ENCODE results near the gene ZNF609. TPM values are rescaled to one million over a fixed set of nuclear protein-coding genes. Genes with fewer than 3 reads are reported as not detected.

The ZNF609 gene
- total RNA-seq, 4 donors from 2014 or later: 18.6 to 40.1 (median 23.7) TPM

DNA sequence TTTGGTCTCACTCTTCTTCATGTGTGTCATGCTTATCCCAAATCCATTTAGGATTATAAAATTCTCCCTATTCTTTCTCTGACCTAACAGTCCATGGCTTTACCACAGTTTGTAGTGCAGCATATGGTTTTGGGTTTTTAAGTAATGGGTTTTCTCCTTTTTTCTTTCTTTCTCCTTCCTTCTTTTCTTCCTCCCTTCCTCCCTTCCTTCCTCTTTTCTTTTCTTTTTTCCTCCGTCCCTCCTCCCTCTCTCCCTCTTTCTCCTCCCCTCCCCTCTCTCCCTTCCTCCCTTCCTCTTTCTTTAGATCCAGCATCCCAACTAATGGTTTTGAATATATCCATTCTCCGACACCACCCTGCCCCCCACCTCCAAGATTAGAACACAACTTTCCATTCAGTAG is 196.1 kb downstream of the ZNF609 start:
- H3K9me3 ChIP-seq: no peaks in the 10 kb centered on the region
- TF ChIP-seq POLR2AphosphoS5 (IDR thresholded peaks at IDR 0.05) (no peak), CTCF (IDR thresholded peaks at IDR 0.05) (no peak), POLR2A (IDR thresholded peaks at IDR 0.05) (no peak), EP300 (IDR thresholded peaks at IDR 0.05) (no peak)
- H3K36me3 ChIP-seq: peaks cover 5% of the 10 kb centered on the region
- H3K27me3 ChIP-seq: no peaks in the 10 kb centered on the region
- H3K27ac ChIP-seq: no peak overlapping the region
- no peaks in the 10 kb centered on the region for H3K4me1 ChIP-seq
- no peak overlapping the region for H3K4me3 ChIP-seq
- DNase-seq (ENCODE audit: low spot score in 2 of 2): no peak
- 89% methylated on average over 2 of the region's 2 CpGs for WGBS

GRCh38 chr15:64665179-64665578 is 204.8 kb downstream of the ZNF609 start:
- no peak for DNase-seq (ENCODE audit: low spot score in 2 of 2)
- H3K4me3 ChIP-seq: no peak overlapping the region
- H3K4me1 ChIP-seq: no peaks in the 10 kb centered on the region
- H3K27ac ChIP-seq: no peak overlapping the region
- no peaks in the 10 kb centered on the region for H3K9me3 ChIP-seq
- TF ChIP-seq EP300 (IDR thresholded peaks at IDR 0.05) (no peak), POLR2AphosphoS5 (IDR thresholded peaks at IDR 0.05) (no peak), CTCF (IDR thresholded peaks at IDR 0.05) (no peak), POLR2A (IDR thresholded peaks at IDR 0.05) (no peak)
- 100% methylated on average over 1 of the region's 1 CpG for WGBS
- H3K27me3 ChIP-seq: no peaks in the 10 kb centered on the region
- H3K36me3 ChIP-seq: no peaks in the 10 kb centered on the region

DNA sequence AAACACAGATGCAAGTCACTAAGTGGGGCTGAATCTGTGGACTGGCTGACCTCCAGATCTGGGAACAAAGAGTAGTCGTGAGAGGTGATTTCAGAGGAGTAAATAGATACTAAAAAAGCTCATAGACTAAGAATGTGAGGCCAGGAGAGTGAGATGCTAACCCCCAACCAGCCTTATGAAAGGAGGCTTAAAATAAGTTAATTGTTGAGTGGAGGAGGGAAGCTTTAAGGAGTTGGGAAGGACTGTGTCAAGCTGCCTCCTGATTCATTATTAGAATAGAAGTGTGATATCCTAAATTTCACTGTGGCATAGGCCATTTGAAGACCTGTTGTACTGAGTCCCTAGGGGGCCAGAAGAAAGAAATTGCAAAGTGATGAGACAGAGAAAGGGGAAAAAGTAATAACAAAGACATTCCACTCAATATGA is 207.4 kb downstream of the ZNF609 start:
- no peak for DNase-seq (ENCODE audit: low spot score in 2 of 2)
- Histone ChIP-seq H3K9me3 (no peaks in the 10 kb centered on the region), H3K4me1 (no peaks in the 10 kb centered on the region), H3K27ac (no peak overlapping the region), H3K36me3 (no peaks in the 10 kb centered on the region), H3K4me3 (no peak overlapping the region), H3K27me3 (no peaks in the 10 kb centered on the region)
- whole genome bisulfite sequencing: 50% methylated on average over 1 of the region's 1 CpG
- TF ChIP-seq CTCF (IDR thresholded peaks at IDR 0.05) (no peak), POLR2AphosphoS5 (IDR thresholded peaks at IDR 0.05) (no peak), POLR2A (IDR thresholded peaks at IDR 0.05) (no peak), EP300 (IDR thresholded peaks at IDR 0.05) (no peak)

DNA sequence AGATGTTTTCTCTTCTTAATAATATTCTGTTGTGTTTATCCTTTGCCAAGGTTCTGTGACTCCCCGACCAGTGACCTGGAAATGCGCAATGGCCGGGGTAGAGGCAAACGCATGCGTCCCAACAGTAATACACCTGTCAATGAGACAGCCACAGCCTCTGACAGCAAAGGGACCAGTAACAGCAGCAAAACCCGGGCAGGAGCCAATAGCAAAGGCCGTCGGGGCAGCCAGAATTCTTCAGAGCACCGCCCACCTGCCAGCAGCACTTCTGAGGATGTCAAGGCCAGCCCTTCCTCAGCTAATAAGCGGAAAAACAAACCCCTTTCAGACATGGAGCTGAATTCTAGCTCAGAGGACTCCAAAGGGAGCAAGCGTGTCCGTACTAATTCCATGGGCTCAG is 213.5 kb downstream of the ZNF609 start:
- H3K27ac ChIP-seq: no peak overlapping the region
- WGBS: 91% methylated on average over 12 of the region's 12 CpGs
- H3K36me3 ChIP-seq: peaks cover 39% of the 10 kb centered on the region
- no peaks in the 10 kb centered on the region for H3K27me3 ChIP-seq
- no peaks in the 10 kb centered on the region for H3K4me1 ChIP-seq
- no peak overlapping the region for H3K4me3 ChIP-seq
- TF ChIP-seq EP300 (IDR thresholded peaks at IDR 0.05) (no peak), POLR2AphosphoS5 (IDR thresholded peaks at IDR 0.05) (no peak), CTCF (IDR thresholded peaks at IDR 0.05) (no peak), POLR2A (IDR thresholded peaks at IDR 0.05) (no peak)
- DNase-seq (ENCODE audit: low spot score in 2 of 2): no peak
- H3K9me3 ChIP-seq: no peaks in the 10 kb centered on the region

DNA sequence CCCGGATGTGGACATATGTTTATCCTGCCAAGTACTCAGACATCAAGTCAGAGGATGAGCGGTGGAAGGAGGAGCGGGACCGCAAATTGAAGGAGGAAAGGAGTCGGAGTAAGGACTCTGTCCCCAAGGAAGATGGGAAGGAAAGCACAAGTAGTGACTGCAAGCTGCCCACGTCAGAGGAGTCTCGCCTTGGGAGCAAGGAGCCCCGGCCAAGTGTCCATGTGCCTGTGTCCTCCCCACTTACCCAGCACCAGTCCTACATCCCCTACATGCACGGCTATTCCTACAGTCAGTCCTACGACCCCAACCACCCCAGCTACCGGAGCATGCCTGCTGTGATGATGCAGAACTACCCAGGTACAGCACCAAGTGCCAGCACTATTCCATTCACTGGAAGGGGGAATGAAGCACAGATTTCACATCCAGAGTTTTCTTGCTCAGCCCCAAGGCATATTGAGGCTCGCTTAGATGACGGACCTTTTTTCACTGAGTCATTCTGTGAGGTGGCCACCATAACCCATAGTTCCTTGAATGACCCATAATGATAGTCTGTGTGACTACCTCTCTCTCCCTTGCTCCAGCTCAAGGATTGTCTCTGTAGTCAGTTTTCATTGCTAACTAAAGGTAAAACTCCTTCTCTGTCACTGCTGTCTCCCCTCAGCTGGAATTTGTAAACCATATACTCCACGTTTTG is 217.9 kb downstream of the ZNF609 start:
- 87% methylated on average over 14 of the region's 14 CpGs for WGBS
- peaks cover 81% of the 10 kb centered on the region for H3K36me3 ChIP-seq
- no peak for TF ChIP-seq POLR2A (IDR thresholded peaks at IDR 0.05)
- no peak for TF ChIP-seq EP300 (IDR thresholded peaks at IDR 0.05)
- TF ChIP-seq POLR2AphosphoS5 (IDR thresholded peaks at IDR 0.05): no peak
- TF ChIP-seq CTCF (IDR thresholded peaks at IDR 0.05): no peak

More for the DNA sequence above, 217.9 kb downstream of the ZNF609 start:
- Histone ChIP-seq H3K4me3 (no peak overlapping the region), H3K27me3 (no peaks in the 10 kb centered on the region), H3K9me3 (no peaks in the 10 kb centered on the region), H3K4me1 (no peaks in the 10 kb centered on the region), H3K27ac (no peak overlapping the region)
- no peak for DNase-seq (ENCODE audit: low spot score in 2 of 2)

Measured in suprapubic skin (tissue), 4 donors.